GM19467 (cell line): ENCODE measurements around the gene RARRES2.
"Not testable (repeated sequence)": the region's sequence is repeated elsewhere in the genome, so short reads cannot be mapped to it uniquely, and the experiment has no call there.

Source experiments
- ATAC-seq: cut with Tn5 transposase; IDR thresholded peaks from one replicate; pipeline ENCODE4 v1.9.1; 2021; ENCODE audit warnings: mild to moderate bottlenecking, moderate library complexity; ENCODE audit not compliant: unreplicated experiment

RARRES2 gene

GRCh38 chr7:150341263-150342120 lies at the start of gene RARRES2:
Gene RARRES2 (minus strand): TSS chr7:150341629. CDS start chr7:150340609, 1,020 bp downstream.
- no peak for ATAC-seq

GRCh38 chr7:150390205-150390604 lies 48.8 kb upstream of the RARRES2 start:
- ATAC-seq: no peak

GRCh38 chr7:150389532-150389816 lies 48.0 kb upstream of the RARRES2 start:
- no peak for ATAC-seq

GRCh38 chr7:150388709-150389531 lies 47.5 kb upstream of the RARRES2 start:
- no peak for ATAC-seq

GRCh38 chr7:150388306-150388705 lies 46.9 kb upstream of the RARRES2 start:
- ATAC-seq: no peak

GRCh38 chr7:150385884-150386283 lies 44.5 kb upstream of the RARRES2 start:
- not testable (repeated sequence) for ATAC-seq

GRCh38 chr7:150385302-150385723 lies 43.9 kb upstream of the RARRES2 start:
- no peak for ATAC-seq

GRCh38 chr7:150384406-150385301 lies 43.2 kb upstream of the RARRES2 start:
- no peak for ATAC-seq

- ATAC-seq: no peak
These were observed 42.4 kb upstream of the RARRES2 start for GRCh38 chr7:150383710-150384397.

- ATAC-seq: no peak
These were observed 41.4 kb upstream of the RARRES2 start for GRCh38 chr7:150382844-150383225.

- no peak for ATAC-seq
These were observed 40.9 kb upstream of the RARRES2 start for GRCh38 chr7:150382123-150382843.

- ATAC-seq: no peak
These were observed 40.3 kb upstream of the RARRES2 start for GRCh38 chr7:150381785-150382122.

- ATAC-seq: no peak
These were observed 39.7 kb upstream of the RARRES2 start for GRCh38 chr7:150381096-150381495.

- ATAC-seq: no peak
These were observed 39.0 kb upstream of the RARRES2 start for GRCh38 chr7:150380463-150380862.

GRCh38 chr7:150379441-150380379 lies 38.3 kb upstream of the RARRES2 start:
- no peak for ATAC-seq

GRCh38 chr7:150378853-150379440 lies 37.5 kb upstream of the RARRES2 start, which contains the start of gene ZNF775:
Gene ZNF775 (plus strand): TSS chr7:150379330. CDS start chr7:150388471, 9,141 bp downstream.
- ATAC-seq: peak; percentile 75

GRCh38 chr7:150378115-150378852 lies 36.9 kb upstream of the RARRES2 start:
- peak; percentile 19 for ATAC-seq

- ATAC-seq: no peak
These were observed 36.2 kb upstream of the RARRES2 start for GRCh38 chr7:150377635-150378034.
